ENCODE results near the gene SH3BP5. TPM values are rescaled to one million over a fixed set of nuclear protein-coding genes. Genes with fewer than 3 reads are reported as not detected.

The SH3BP5 gene
- total RNA-seq, 2 experiments from 2014 or later, result 2.4 TPM

- no peak overlapping the region for H3K27ac Mint-ChIP-seq
- H3K27me3 Mint-ChIP-seq, result no peaks in the 10 kb centered on the region
- H3K4me1 Mint-ChIP-seq, result peaks cover 41% of the 10 kb centered on the region
- no peaks in the 10 kb centered on the region for H3K9me3 Mint-ChIP-seq
- DNase-seq, result no peak
- no peaks in the 10 kb centered on the region for H3K36me3 Mint-ChIP-seq
- H3K4me3 Mint-ChIP-seq, result no peak overlapping the region
Observed at GRCh38 chr3:15321349-15321748, 11.0 kb downstream of the SH3BP5 start.

GRCh38 chr3:15319575-15319974 lies 12.8 kb downstream of the SH3BP5 start:
- no peak for DNase-seq
- Mint-ChIP-seq H3K27ac (peak overlapping the region; percentile 51), H3K36me3 (no peaks in the 10 kb centered on the region), H3K27me3 (no peaks in the 10 kb centered on the region), H3K4me1 (peaks cover 47% of the 10 kb centered on the region), H3K4me3 (no peak overlapping the region), H3K9me3 (no peaks in the 10 kb centered on the region)

GRCh38 chr3:15319136-15319535 lies 13.2 kb downstream of the SH3BP5 start:
- no peak for DNase-seq
- H3K27ac Mint-ChIP-seq, result no peak overlapping the region
- no peaks in the 10 kb centered on the region for H3K27me3 Mint-ChIP-seq
- no peak overlapping the region for H3K4me3 Mint-ChIP-seq
- peaks cover 48% of the 10 kb centered on the region for H3K4me1 Mint-ChIP-seq
- H3K36me3 Mint-ChIP-seq, result no peaks in the 10 kb centered on the region
- H3K9me3 Mint-ChIP-seq, result no peaks in the 10 kb centered on the region

- no peaks in the 10 kb centered on the region for H3K9me3 Mint-ChIP-seq
- H3K27me3 Mint-ChIP-seq, result no peaks in the 10 kb centered on the region
- peaks cover 52% of the 10 kb centered on the region for H3K4me1 Mint-ChIP-seq
- no peak overlapping the region for H3K27ac Mint-ChIP-seq
- DNase-seq, result no peak
- H3K36me3 Mint-ChIP-seq, result no peaks in the 10 kb centered on the region
- no peak overlapping the region for H3K4me3 Mint-ChIP-seq
Observed at GRCh38 chr3:15318661-15319060, 13.7 kb downstream of the SH3BP5 start.

- no peaks in the 10 kb centered on the region for H3K36me3 Mint-ChIP-seq
- peaks cover 61% of the 10 kb centered on the region for H3K4me1 Mint-ChIP-seq
- no peak overlapping the region for H3K4me3 Mint-ChIP-seq
- no peak for DNase-seq
- no peaks in the 10 kb centered on the region for H3K27me3 Mint-ChIP-seq
- no peaks in the 10 kb centered on the region for H3K9me3 Mint-ChIP-seq
- H3K27ac Mint-ChIP-seq, result no peak overlapping the region
Observed at GRCh38 chr3:15316998-15317435, 15.4 kb downstream of the SH3BP5 start.

GRCh38 chr3:15315003-15315402 lies 17.4 kb downstream of the SH3BP5 start:
- Mint-ChIP-seq H3K27ac (peak overlapping the region; percentile 26), H3K9me3 (no peaks in the 10 kb centered on the region), H3K4me3 (no peak overlapping the region), H3K27me3 (no peaks in the 10 kb centered on the region), H3K4me1 (peaks cover 62% of the 10 kb centered on the region), H3K36me3 (no peaks in the 10 kb centered on the region)
- no peak for DNase-seq

- Mint-ChIP-seq H3K9me3 (no peaks in the 10 kb centered on the region), H3K27ac (peak overlapping the region; percentile 35), H3K36me3 (no peaks in the 10 kb centered on the region), H3K4me3 (no peak overlapping the region), H3K27me3 (no peaks in the 10 kb centered on the region), H3K4me1 (peaks cover 61% of the 10 kb centered on the region)
- DNase-seq, result no peak
Observed at GRCh38 chr3:15314276-15314675, 18.1 kb downstream of the SH3BP5 start.

GRCh38 chr3:15313461-15313860 lies 18.9 kb downstream of the SH3BP5 start:
- Mint-ChIP-seq H3K4me3 (no peak overlapping the region), H3K27ac (no peak overlapping the region), H3K36me3 (no peaks in the 10 kb centered on the region), H3K4me1 (peaks cover 59% of the 10 kb centered on the region), H3K27me3 (no peaks in the 10 kb centered on the region), H3K9me3 (no peaks in the 10 kb centered on the region)
- DNase-seq, result no peak

GRCh38 chr3:15312550-15312949 lies 19.8 kb downstream of the SH3BP5 start:
- Mint-ChIP-seq H3K9me3 (no peaks in the 10 kb centered on the region), H3K4me1 (peaks cover 63% of the 10 kb centered on the region), H3K27ac (no peak overlapping the region), H3K27me3 (no peaks in the 10 kb centered on the region), H3K36me3 (no peaks in the 10 kb centered on the region), H3K4me3 (no peak overlapping the region)
- no peak for DNase-seq

- H3K27ac Mint-ChIP-seq, result peak overlapping the region; percentile 78
- no peaks in the 10 kb centered on the region for H3K27me3 Mint-ChIP-seq
- peaks cover 54% of the 10 kb centered on the region for H3K4me1 Mint-ChIP-seq
- H3K4me3 Mint-ChIP-seq, result peak overlapping the region; percentile 44
- H3K9me3 Mint-ChIP-seq, result no peaks in the 10 kb centered on the region
- DNase-seq, result peak; percentile 71
- H3K36me3 Mint-ChIP-seq, result no peaks in the 10 kb centered on the region
Observed at GRCh38 chr3:15310491-15311370, 21.7 kb downstream of the SH3BP5 start.

- Mint-ChIP-seq H3K36me3 (peaks cover 4% of the 10 kb centered on the region), H3K4me3 (no peak overlapping the region)
Observed at GRCh38 chr3:15309662-15310335, 22.6 kb downstream of the SH3BP5 start.

GRCh38 chr3:15307580-15307979 lies 24.8 kb downstream of the SH3BP5 start:
- no peaks in the 10 kb centered on the region for H3K9me3 Mint-ChIP-seq
- H3K36me3 Mint-ChIP-seq, result peaks cover 4% of the 10 kb centered on the region
- H3K4me3 Mint-ChIP-seq, result no peak overlapping the region
- peaks cover 36% of the 10 kb centered on the region for H3K4me1 Mint-ChIP-seq
- no peaks in the 10 kb centered on the region for H3K27me3 Mint-ChIP-seq
- no peak for DNase-seq
- H3K27ac Mint-ChIP-seq, result no peak overlapping the region

More at GRCh38 chr3:15309662-15310335, 22.6 kb downstream of the SH3BP5 start:
- no peaks in the 10 kb centered on the region for H3K27me3 Mint-ChIP-seq
- DNase-seq, result no peak
- H3K27ac Mint-ChIP-seq, result peak overlapping the region; percentile 78
- H3K4me1 Mint-ChIP-seq, result peaks cover 49% of the 10 kb centered on the region
- no peaks in the 10 kb centered on the region for H3K9me3 Mint-ChIP-seq

GRCh38 chr3:15306979-15307359 lies 25.4 kb downstream of the SH3BP5 start:
- no peaks in the 10 kb centered on the region for H3K9me3 Mint-ChIP-seq
- DNase-seq, result no peak
- no peak overlapping the region for H3K27ac Mint-ChIP-seq
- no peaks in the 10 kb centered on the region for H3K27me3 Mint-ChIP-seq
- H3K4me3 Mint-ChIP-seq, result no peak overlapping the region
- peaks cover 33% of the 10 kb centered on the region for H3K4me1 Mint-ChIP-seq
- H3K36me3 Mint-ChIP-seq, result peaks cover 4% of the 10 kb centered on the region

- peaks cover 30% of the 10 kb centered on the region for H3K4me1 Mint-ChIP-seq
- no peak for DNase-seq
- no peaks in the 10 kb centered on the region for H3K9me3 Mint-ChIP-seq
- H3K4me3 Mint-ChIP-seq, result no peak overlapping the region
- no peaks in the 10 kb centered on the region for H3K27me3 Mint-ChIP-seq
- no peak overlapping the region for H3K27ac Mint-ChIP-seq
- peaks cover 4% of the 10 kb centered on the region for H3K36me3 Mint-ChIP-seq
Observed at GRCh38 chr3:15305359-15305844, 27.0 kb downstream of the SH3BP5 start.

GRCh38 chr3:15303728-15304127 lies 28.7 kb downstream of the SH3BP5 start:
- peak overlapping the region; percentile 71 for H3K27ac Mint-ChIP-seq
- no peaks in the 10 kb centered on the region for H3K9me3 Mint-ChIP-seq
- no peaks in the 10 kb centered on the region for H3K27me3 Mint-ChIP-seq
- H3K4me3 Mint-ChIP-seq, result no peak overlapping the region
- peaks cover 4% of the 10 kb centered on the region for H3K36me3 Mint-ChIP-seq
- no peak for DNase-seq
- peaks cover 17% of the 10 kb centered on the region for H3K4me1 Mint-ChIP-seq
